Lower leg skin (tissue), 3 donors: ENCODE data around the gene ATRX.

Source experiments
- POLR2A ChIP-seq, 2 donors: fragments of 450-650 bp; IDR thresholded peaks; one replicate each; pipeline ENCODE4 v1.6.1; 2016 to 2017; ENCODE audit warnings: antibody characterized with exemption in 2 of 2, mild to moderate bottlenecking in 1 of 2, moderate library complexity in 1 of 2
- TF ChIP-seq, protein P1 (sequence below), 3 donors: fragments of 450-650 bp; IDR thresholded peaks; one replicate each; pipeline ENCODE4 v1.5.1; 2016; ENCODE audit warnings: antibody characterized with exemption in 3 of 3, mild to moderate bottlenecking in 3 of 3, moderate library complexity in 2 of 3

DNA sequence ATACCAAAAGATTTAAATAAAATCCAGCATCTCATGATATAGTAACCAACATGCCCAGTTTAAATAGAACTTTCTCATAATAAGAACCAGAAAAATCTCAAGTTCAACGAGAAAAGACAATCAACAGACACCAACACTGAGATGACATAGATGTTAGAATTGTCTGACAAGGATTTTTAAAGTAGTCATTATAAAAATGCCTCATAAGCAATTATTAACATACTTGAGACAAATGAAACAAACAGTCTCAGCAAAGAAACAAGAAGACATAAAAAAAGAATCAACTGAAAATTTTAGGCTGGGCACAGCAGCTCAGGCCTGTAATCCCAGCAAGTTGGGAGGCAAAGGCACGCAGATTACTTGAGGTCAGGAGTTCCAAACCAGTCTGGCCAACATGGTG, 220.7 kb downstream of the ATRX start:
- TF ChIP-seq, protein P1, sequence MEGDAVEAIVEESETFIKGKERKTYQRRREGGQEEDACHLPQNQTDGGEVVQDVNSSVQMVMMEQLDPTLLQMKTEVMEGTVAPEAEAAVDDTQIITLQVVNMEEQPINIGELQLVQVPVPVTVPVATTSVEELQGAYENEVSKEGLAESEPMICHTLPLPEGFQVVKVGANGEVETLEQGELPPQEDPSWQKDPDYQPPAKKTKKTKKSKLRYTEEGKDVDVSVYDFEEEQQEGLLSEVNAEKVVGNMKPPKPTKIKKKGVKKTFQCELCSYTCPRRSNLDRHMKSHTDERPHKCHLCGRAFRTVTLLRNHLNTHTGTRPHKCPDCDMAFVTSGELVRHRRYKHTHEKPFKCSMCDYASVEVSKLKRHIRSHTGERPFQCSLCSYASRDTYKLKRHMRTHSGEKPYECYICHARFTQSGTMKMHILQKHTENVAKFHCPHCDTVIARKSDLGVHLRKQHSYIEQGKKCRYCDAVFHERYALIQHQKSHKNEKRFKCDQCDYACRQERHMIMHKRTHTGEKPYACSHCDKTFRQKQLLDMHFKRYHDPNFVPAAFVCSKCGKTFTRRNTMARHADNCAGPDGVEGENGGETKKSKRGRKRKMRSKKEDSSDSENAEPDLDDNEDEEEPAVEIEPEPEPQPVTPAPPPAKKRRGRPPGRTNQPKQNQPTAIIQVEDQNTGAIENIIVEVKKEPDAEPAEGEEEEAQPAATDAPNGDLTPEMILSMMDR (IDR thresholded peaks at IDR 0.05): no peak
- no peak for TF ChIP-seq POLR2A (IDR thresholded peaks at IDR 0.05)
